ENCODE measurements around the gene TBL1XR1. TPM values are rescaled to one million over a fixed set of nuclear protein-coding genes. Genes with fewer than 3 reads are reported as not detected.

Gene TBL1XR1
- total RNA-seq, 1 experiment from 2014 or later, result 77.6 TPM

DNA sequence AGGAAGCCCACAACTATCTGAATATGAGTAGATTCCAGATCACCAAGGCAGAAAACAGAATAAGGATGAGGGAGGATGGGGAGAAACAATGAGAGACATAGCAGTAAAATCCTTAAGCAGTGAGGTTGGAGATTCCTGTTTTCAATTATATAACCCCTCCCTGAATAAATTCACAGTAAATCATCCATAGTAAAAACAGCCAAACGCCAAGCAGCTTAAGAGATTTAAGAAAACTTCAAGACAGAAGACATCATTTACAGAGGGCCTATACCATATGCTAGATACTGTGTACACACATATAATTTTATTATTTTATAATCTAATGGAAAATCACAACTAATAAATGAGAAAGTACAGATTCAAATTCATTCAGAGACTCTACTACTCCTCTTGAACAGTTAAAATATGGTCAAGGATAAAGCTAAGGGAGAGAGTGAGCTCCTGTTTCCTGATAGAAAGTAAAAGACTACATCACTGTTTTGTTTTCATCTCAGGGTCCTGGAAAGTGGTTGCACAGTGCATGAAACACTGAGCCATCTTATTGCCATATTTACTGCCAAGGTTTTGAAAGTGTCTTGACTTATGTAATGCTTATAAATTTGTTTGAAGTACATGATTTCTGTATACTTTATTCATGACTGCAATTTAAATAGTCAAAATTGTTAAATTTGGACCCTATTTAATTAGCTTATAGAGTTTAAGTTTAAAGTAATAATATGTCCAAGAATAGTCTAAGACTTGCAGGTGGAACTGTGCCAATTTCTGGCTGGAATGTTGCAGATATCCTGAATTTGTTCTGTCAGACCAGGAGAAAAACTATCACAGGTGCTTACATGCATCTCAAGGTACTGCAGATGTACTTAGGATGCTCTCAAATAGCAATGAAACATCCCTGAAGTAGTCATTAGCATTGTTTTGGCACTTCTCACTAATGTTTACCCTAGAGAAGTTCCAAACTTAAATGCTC, 141.4 kb downstream of the TBL1XR1 start:
- Histone ChIP-seq H3K4me1 (ENCODE audit: insufficient read depth, low read length) (no peaks in the 10 kb centered on the region), H4K20me1 (ENCODE audit: low read length) (no peaks in the 10 kb centered on the region), H3K36me3 (ENCODE audit: low read depth, low read length) (peaks cover 11% of the 10 kb centered on the region; the same call in 1 of the 2 replicates), H3K9ac (ENCODE audit: low read length) (no peak overlapping the region), H3K27ac (ENCODE audit: low read length) (no peak overlapping the region), H3K9me2 (replicated peaks; ENCODE audit: low read length) (no peaks in the 10 kb centered on the region), H3F3A (ENCODE audit: low read length, unreplicated experiment) (no peaks in the 10 kb centered on the region), H3K4me3 (ENCODE audit: low read length) (no peak overlapping the region), H3K79me2 (ENCODE audit: low read length) (peaks cover 30% of the 10 kb centered on the region), H3K9me3 (ENCODE audit: low read length) (no peaks in the 10 kb centered on the region), H2AFZ (ENCODE audit: low read length) (no peak overlapping the region), H3K4me2 (ENCODE audit: low read length) (no peak overlapping the region), H3K27me3 (ENCODE audit: low read length) (no peaks in the 10 kb centered on the region)
- no TSS peak for BruUV-seq (replicated peaks)
- POLR2A ChIA-PET (ENCODE audit: unreplicated experiment), result interaction anchor here (0.6 kb wide), 2 partner anchors 71 to 901 kb away, joined by 5 to 7 read pairs; no protein-coding TSS in a partner anchor
- TF ChIP-seq EZH2 (IDR thresholded peaks at IDR 0.05; ENCODE audit: low read length, unreplicated experiment) (no peak), EZH2phosphoT487 (IDR thresholded peaks at IDR 0.05; ENCODE audit: borderline replicate concordance, low read length) (no peak)
- TF ChIP-seq, protein P1, sequence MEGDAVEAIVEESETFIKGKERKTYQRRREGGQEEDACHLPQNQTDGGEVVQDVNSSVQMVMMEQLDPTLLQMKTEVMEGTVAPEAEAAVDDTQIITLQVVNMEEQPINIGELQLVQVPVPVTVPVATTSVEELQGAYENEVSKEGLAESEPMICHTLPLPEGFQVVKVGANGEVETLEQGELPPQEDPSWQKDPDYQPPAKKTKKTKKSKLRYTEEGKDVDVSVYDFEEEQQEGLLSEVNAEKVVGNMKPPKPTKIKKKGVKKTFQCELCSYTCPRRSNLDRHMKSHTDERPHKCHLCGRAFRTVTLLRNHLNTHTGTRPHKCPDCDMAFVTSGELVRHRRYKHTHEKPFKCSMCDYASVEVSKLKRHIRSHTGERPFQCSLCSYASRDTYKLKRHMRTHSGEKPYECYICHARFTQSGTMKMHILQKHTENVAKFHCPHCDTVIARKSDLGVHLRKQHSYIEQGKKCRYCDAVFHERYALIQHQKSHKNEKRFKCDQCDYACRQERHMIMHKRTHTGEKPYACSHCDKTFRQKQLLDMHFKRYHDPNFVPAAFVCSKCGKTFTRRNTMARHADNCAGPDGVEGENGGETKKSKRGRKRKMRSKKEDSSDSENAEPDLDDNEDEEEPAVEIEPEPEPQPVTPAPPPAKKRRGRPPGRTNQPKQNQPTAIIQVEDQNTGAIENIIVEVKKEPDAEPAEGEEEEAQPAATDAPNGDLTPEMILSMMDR (conservative IDR thresholded peaks at IDR 0.05; ENCODE audit: low read depth, low read length), result no peak
- intact Hi-C loops (cut with micrococcal nuclease), result loop anchor here (10.0 kb wide), 2 partner anchors 599 to 1089 kb away; no protein-coding TSS in a partner anchor
- no peak for DNase-seq
- CTCF ChIA-PET, result no interaction called here
- ATAC-seq, result peak; percentile 45

DNA sequence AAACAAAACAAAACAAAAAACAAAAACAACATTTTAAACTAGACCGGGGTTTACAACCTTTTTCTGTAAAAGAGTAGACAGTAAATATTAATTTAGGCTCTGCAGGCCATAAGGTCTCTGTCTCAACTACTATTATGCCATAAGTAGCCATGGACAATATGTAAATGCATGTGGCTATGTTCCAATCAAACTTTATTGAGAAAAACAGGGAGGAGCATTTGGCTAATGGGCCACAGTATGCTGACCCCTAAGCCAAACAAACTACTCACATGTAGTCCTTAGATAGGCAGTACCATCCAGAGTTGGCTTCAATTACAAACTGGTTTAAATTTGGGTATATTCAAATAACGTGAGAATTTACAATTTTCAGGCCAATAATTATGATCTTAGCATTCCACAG, 144.2 kb downstream of the TBL1XR1 start:
- no TSS peak for BruUV-seq (replicated peaks)
- peaks cover 31% of the 10 kb centered on the region for H3K36me3 ChIP-seq (ENCODE audit: low read depth, low read length)

More for the DNA sequence above, 144.2 kb downstream of the TBL1XR1 start:
- POLR2A ChIA-PET (ENCODE audit: unreplicated experiment), result no interaction called here
- Histone ChIP-seq H3K4me3 (ENCODE audit: low read length) (no peak overlapping the region), H3K9me3 (ENCODE audit: low read length) (no peaks in the 10 kb centered on the region), H3K4me1 (ENCODE audit: insufficient read depth, low read length) (no peaks in the 10 kb centered on the region), H3K79me2 (ENCODE audit: low read length) (peaks cover 25% of the 10 kb centered on the region), H2AFZ (ENCODE audit: low read length) (no peak overlapping the region), H3K9ac (ENCODE audit: low read length) (no peak overlapping the region), H3F3A (ENCODE audit: low read length, unreplicated experiment) (no peaks in the 10 kb centered on the region), H3K9me2 (replicated peaks; ENCODE audit: low read length) (no peaks in the 10 kb centered on the region), H3K4me2 (ENCODE audit: low read length) (no peak overlapping the region), H4K20me1 (ENCODE audit: low read length) (no peaks in the 10 kb centered on the region), H3K27me3 (ENCODE audit: low read length) (no peaks in the 10 kb centered on the region), H3K27ac (ENCODE audit: low read length) (no peak overlapping the region)
- intact Hi-C loops (cut with micrococcal nuclease), result loop anchor here (5.0 to 10.0 kb wide), 3 partner anchors 602 to 1274 kb away; no protein-coding TSS in a partner anchor
- TF ChIP-seq EZH2phosphoT487 (IDR thresholded peaks at IDR 0.05; ENCODE audit: borderline replicate concordance, low read length) (no peak), EZH2 (IDR thresholded peaks at IDR 0.05; ENCODE audit: low read length, unreplicated experiment) (no peak)
- TF ChIP-seq, protein P1 (conservative IDR thresholded peaks at IDR 0.05; ENCODE audit: low read depth, low read length), result no peak
- DNase-seq (no peak), ATAC-seq (no peak)
- CTCF ChIA-PET, result no interaction called here

All from PC-3 (cell line).